Neural cell (in vitro differentiated cells): ENCODE results near the gene GPATCH4.

Source experiments
- CTCF ChIP-seq: fragments of 450-650 bp; IDR thresholded peaks from 2 replicates; pipeline ENCODE4 v1.5.1; 2014; ENCODE audit warnings: antibody characterized with exemption, mild to moderate bottlenecking, moderate library complexity; ENCODE audit not compliant: poor library complexity, severe bottlenecking
- TAF1 ChIP-seq: IDR thresholded peaks from 2 replicates; pipeline ENCODE4 v1.6.1; 2012; ENCODE audit warnings: low read depth

- TF ChIP-seq CTCF (no peak), TAF1 (no peak)
These were observed 19.5 kb downstream of the GPATCH4 start for GRCh38 chr1:156581661-156582387.
